Activated naive CD8-positive, alpha-beta T cell treated with anti-CD3 and anti-CD28 coated beads, Interleukin-2, amount 50 U/mL, for 24 hours (primary cell): Measurements from ENCODE around the gene LDAF1.

ENCODE experiments used
- ATAC-seq: fragments of 150-1000 bp; cut with Tn5 transposase; one replicate; pipeline ENCODE4 v1.10.0; 2021
- DNase-seq: peaks from one replicate; pipeline ENCODE4 v3.0.0; 2021
- H3K27ac Mint-ChIP-seq: one replicate; pipeline ENCODE4 v1.8.0; 2021; ENCODE audit warnings: mild to moderate bottlenecking, mixed read lengths
- H3K27me3 Mint-ChIP-seq: one replicate; pipeline ENCODE4 v1.8.0; 2021; ENCODE audit warnings: mixed read lengths
- H3K36me3 Mint-ChIP-seq: one replicate; pipeline ENCODE4 v1.8.0; 2021; ENCODE audit warnings: low read depth, mixed read lengths
- H3K4me1 Mint-ChIP-seq: one replicate; pipeline ENCODE4 v1.8.0; 2021; ENCODE audit warnings: mixed read lengths
- H3K4me3 Mint-ChIP-seq: one replicate; pipeline ENCODE4 v1.8.0; 2021; ENCODE audit warnings: mild to moderate bottlenecking, moderate library complexity, mixed read lengths
- H3K9me3 Mint-ChIP-seq: one replicate; pipeline ENCODE4 v1.8.0; 2021; ENCODE audit warnings: mixed read lengths

Gene LDAF1

GRCh38 chr16:21222495-21223337, 64.2 kb downstream of the LDAF1 start:
- Mint-ChIP-seq H3K4me3 (no peak overlapping the region), H3K4me1 (peaks cover 4% of the 10 kb centered on the region), H3K36me3 (no peaks in the 10 kb centered on the region), H3K27me3 (peaks cover 34% of the 10 kb centered on the region), H3K27ac (no peak overlapping the region), H3K9me3 (no peaks in the 10 kb centered on the region)
- ATAC-seq = no peak
- no peak for DNase-seq

- Mint-ChIP-seq H3K36me3 (no peaks in the 10 kb centered on the region), H3K4me3 (no peak overlapping the region), H3K27ac (no peak overlapping the region), H3K27me3 (peaks cover 43% of the 10 kb centered on the region), H3K9me3 (no peaks in the 10 kb centered on the region), H3K4me1 (peaks cover 4% of the 10 kb centered on the region)
- ATAC-seq = no peak
- no peak for DNase-seq
These were observed 65.3 kb downstream of the LDAF1 start for GRCh38 chr16:21223787-21224186.

GRCh38 chr16:21224800-21225199, 66.3 kb downstream of the LDAF1 start:
- Mint-ChIP-seq H3K9me3 (no peaks in the 10 kb centered on the region), H3K4me1 (peaks cover 4% of the 10 kb centered on the region), H3K36me3 (no peaks in the 10 kb centered on the region), H3K27me3 (peaks cover 47% of the 10 kb centered on the region), H3K4me3 (no peak overlapping the region), H3K27ac (no peak overlapping the region)
- DNase-seq (no peak), ATAC-seq (no peak)

GRCh38 chr16:21226749-21227148, 68.3 kb downstream of the LDAF1 start:
- Mint-ChIP-seq H3K27ac (no peak overlapping the region), H3K9me3 (no peaks in the 10 kb centered on the region), H3K36me3 (no peaks in the 10 kb centered on the region), H3K4me3 (no peak overlapping the region), H3K4me1 (peaks cover 4% of the 10 kb centered on the region), H3K27me3 (peaks cover 51% of the 10 kb centered on the region)
- DNase-seq (no peak), ATAC-seq (no peak)

GRCh38 chr16:21227866-21228265, 69.4 kb downstream of the LDAF1 start:
- Mint-ChIP-seq H3K4me1 (peaks cover 4% of the 10 kb centered on the region), H3K4me3 (no peak overlapping the region), H3K27ac (no peak overlapping the region), H3K36me3 (no peaks in the 10 kb centered on the region), H3K27me3 (peaks cover 48% of the 10 kb centered on the region), H3K9me3 (no peaks in the 10 kb centered on the region)
- DNase-seq = no peak
- ATAC-seq = no peak

- Mint-ChIP-seq H3K36me3 (no peaks in the 10 kb centered on the region), H3K27ac (no peak overlapping the region), H3K27me3 (peaks cover 50% of the 10 kb centered on the region), H3K9me3 (no peaks in the 10 kb centered on the region), H3K4me3 (no peak overlapping the region), H3K4me1 (peaks cover 4% of the 10 kb centered on the region)
- no peak for DNase-seq
- no peak for ATAC-seq
These were observed 69.9 kb downstream of the LDAF1 start for GRCh38 chr16:21228361-21228872.
